HCEC 1CT (cell line): ENCODE results near the gene ZBTB32.
A peak's percentile ranks its signal among the peaks of the same experiment; 100 is the strongest.

Experiments used
- DNase-seq: peaks from one replicate; pipeline ENCODE4 v3.0.0-alpha.2; 2017

Gene ZBTB32

DNA sequence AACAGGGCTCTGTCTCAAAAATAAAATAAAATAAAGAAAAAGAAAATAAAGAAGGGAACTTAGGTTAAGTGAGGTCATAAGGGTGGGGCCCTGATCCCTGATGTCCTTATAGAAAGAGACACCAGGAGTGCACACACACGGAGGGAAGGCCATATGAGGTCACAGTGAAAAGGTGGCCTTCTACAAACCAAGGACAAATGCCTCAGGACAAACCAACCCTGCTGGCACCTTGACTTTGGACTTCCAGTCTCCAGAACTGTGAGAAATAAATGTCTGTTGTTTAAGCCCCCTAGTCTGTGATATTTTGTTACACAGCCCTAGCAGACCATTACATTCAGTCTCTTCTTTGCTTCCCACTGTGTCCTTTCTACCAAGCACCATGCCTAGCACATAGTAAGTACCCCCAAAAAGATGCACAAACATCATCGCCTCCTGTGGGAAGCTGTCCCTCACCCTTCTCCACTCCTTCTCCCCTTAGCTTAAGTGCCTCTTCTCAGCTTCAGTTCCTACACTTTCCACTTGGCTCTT, 8.4 kb upstream of the ZBTB32 start:
- no peak for DNase-seq

DNA sequence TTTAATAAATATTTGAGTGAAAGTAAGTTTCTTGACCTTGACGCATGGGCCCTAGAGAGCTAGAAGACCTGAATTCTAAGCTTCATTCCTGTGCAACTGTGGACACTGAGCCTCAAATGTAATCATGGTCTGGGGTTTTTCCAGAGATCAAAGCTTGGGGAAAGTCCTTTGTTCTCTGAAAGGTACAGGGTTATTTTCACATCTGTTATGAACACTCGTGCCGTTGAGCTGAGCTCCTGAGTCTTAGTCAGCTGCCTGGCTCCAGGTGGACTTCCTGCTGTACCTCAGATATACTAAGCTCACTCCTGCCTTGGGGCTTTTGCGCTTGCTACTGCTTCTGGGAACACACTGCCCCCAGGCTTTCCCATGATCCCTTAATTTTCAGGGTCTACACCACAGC, 7.5 kb upstream of the ZBTB32 start:
- no peak for DNase-seq

DNA sequence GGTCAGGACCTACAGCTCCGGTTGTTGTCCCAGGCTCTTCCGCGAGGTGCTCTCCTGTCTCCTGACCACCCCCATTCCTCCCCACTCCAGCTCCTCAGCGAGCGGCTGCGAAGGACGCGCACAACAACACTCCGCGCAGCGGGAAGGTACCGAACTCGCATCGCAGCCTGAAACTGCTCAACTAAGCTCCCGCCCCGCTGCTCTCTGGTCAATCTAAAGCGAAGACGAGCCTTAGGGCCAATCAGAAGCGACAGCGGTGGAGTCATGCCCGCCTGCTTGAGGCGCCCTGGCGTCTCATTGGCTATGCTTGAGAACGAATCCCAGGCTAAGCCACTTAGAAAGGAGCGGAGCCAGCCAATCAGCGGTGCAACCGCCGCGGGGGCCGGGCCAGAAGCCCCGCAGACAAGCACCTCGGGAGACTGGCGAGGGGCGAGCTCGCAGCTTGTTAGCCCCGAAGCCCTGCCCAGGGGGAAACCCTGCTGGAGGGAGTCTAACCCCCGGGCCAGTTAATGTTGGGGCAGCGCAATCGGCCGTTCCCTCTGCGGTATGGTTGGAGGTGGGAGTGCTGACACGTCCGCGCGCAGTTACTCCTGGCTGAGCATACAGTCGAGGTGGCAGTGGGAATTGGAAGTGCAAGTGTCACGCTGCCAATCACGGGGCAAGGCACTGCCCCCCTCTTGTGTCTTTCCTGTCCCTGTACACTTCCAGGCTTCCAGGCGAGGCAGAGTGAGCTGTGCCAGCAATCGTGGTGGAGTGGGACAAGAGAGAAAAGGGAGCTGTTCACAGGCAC, 1.9 kb upstream of the ZBTB32 start:
- DNase-seq = peak; percentile 96

DNA sequence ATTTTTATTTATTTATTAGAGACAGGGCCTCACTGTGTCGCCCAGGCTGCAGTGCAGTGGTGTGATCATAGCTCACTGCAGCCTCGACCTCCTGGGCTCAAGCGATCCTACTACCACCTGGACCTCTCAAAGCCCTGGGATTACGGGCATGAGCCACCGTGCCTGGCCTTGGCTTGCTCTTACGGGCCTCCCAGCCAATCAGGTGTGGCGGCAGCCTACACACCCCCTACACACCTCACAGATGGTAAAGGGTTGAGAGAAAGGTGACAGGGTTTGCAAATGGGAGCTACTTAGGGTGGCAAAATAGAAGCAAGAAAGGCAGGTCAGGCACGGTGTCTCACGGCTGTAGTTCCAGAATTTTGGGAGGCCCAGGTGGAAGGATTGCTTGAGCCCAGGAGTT, 1.0 kb upstream of the ZBTB32 start:
- no peak for DNase-seq

GRCh38 chr19:35708391-35708790, 4.0 kb downstream of the ZBTB32 start:
- no peak for DNase-seq

GRCh38 chr19:35710784-35711723, 6.7 kb downstream of the ZBTB32 start:
- no peak for DNase-seq

GRCh38 chr19:35712567-35713505, 8.5 kb downstream of the ZBTB32 start:
- no peak for DNase-seq

DNA sequence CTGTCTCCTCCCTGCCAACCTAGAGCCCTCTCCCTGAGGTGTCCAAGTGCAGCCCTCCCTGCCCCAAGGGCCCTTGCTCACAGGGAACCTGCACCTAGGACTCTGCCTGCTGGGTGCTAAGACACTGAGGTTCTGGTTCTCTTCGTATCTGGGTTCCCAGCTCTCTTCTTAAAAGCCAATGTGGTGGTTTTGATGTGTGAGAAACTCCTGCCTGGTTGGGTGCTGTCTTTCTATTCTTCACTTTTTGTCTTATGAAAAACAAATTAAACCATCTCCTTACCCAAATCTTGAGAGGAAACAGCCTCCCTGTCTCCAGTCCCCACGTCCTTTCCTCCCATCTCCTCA, 9.1 kb downstream of the ZBTB32 start:
- DNase-seq = no peak

- DNase-seq = no peak
Observed at GRCh38 chr19:35713904-35714495, 9.6 kb downstream of the ZBTB32 start.

DNA sequence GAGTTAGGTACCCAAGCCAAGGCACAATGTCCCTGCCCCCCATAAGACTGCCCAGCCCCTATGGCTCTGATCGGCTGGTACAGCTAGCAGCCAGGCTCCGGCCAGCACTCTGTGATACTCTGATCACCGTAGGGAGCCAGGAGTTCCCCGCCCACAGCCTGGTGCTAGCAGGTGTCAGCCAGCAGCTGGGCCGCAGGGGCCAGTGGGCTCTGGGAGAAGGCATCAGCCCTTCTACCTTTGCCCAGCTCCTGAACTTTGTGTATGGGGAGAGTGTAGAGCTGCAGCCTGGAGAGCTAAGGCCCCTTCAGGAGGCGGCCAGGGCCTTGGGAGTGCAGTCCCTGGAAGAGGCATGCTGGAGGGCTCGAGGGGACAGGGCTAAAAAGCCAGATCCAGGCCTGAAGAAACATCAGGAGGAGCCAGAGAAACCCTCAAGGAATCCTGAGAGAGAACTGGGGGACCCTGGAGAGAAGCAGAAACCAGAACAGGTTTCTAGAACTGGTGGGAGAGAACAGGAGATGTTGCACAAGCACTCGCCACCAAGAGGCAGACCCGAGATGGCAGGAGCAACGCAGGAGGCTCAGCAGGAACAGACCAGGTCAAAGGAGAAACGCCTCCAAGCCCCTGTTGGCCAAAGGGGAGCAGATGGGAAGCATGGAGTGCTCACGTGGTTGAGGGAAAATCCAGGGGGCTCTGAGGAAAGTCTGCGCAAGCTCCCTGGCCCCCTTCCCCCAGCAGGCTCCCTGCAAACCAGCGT, 10.4 kb downstream of the ZBTB32 start:
- DNase-seq = no peak

GRCh38 chr19:35715355-35715809, 11.0 kb downstream of the ZBTB32 start:
- no peak for DNase-seq

DNA sequence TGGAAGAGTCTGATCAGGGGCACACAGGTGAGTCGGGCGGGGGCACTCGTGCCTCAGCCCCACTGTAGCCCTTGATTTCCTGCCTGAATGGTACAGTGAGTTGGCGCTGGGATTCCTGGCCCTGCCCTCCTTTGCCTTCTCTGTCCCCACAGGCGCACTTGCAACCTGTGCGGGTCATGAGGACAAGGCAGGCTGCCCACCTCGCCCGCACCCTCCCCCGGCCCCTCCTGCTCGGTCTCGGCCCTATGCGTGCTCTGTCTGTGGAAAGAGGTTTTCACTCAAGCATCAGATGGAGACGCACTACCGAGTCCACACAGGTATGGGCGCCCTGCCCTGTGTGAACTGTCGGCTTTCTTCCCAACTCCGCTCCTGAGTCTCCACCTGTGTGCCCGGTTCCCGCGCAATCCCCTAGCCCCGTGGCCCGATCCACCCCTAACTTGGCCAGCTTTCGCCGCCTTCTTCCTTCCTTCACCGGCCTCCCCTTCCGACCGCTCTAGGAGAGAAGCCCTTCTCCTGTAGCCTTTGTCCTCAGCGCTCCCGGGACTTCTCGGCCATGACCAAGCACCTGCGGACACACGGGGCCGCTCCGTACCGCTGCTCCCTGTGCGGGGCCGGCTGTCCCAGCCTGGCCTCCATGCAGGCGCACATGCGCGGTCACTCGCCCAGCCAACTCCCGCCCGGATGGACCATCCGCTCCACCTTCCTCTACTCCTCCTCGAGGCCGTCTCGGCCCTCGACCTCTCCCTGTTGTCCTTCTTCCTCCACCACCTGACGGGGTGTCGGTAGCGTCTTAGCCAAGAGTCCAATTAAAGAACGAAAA, 11.8 kb downstream of the ZBTB32 start:
- peak; percentile 42 for DNase-seq

GRCh38 chr19:35716801-35717664, 12.7 kb downstream of the ZBTB32 start:
- peak; percentile 85 for DNase-seq

DNA sequence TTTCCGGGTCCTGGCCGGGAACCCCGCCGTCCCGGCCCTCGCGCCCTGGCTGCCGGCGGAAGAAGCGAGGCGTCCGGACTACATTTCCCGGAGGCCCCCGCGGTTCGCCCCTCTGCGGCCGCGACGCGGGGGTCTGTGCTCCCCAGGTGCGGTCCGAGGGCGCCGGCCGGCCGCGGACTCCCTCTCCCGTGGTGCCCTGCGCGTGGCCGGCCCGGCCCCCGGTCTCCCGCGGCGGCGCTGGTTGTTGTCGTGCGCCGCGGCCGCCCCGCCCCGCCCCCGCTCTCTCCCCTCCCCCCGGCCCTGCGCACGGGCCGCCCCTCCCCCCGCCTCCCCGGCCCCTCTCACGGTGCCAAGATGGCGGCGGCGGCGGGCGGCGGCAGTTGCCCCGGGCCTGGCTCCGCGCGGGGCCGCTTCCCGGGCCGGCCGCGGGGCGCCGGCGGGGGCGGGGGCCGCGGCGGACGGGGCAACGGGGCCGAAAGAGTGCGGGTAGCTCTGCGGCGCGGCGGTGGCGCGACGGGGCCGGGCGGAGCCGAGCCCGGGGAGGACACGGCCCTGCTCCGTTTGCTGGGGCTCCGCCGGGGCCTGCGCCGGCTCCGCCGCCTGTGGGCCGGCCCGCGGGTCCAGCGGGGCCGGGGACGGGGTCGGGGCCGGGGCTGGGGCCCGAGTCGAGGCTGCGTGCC, 13.4 kb downstream of the ZBTB32 start, which contains the start of gene KMT2B:
KMT2B (plus strand) TSS at position 339 of the 680 bp plus-strand sequence; CDS start at position 355, 16 bp downstream.
- peak; percentile 97 for DNase-seq

- no peak for DNase-seq
Observed at GRCh38 chr19:35718345-35719041, 14.1 kb downstream of the ZBTB32 start.

DNA sequence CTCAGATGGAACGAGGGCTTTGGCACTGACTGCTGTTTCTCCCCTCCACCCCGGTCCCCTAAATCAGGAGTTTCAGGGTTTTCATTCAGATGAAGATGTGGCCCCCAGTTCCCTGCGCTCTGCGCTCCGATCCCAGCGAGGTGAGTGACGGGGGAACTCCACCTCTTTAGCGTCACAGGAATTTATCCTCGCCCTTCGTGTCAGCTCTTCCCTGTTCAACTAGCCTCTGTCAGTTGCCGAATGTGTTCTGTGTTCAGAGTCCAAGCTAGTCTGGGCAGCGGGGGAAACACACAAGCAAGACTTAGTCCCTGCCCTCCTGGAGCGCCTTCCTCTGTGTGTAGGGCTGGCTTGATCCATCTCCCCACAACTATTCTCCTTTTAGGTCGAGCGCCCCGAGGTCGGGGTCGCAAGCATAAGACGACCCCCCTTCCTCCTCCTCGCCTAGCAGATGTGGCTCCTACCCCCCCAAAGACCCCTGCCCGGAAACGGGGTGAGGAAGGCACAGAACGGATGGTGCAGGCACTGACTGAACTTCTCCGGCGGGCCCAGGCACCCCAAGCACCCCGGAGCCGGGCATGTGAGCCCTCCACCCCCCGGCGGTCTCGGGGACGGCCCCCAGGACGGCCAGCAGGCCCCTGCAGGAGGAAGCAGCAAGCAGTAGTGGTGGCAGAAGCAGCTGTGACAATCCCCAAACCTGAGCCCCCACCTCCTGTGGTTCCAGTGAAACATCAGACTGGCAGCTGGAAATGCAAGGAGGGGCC, 15.2 kb downstream of the ZBTB32 start:
- DNase-seq = no peak

DNA sequence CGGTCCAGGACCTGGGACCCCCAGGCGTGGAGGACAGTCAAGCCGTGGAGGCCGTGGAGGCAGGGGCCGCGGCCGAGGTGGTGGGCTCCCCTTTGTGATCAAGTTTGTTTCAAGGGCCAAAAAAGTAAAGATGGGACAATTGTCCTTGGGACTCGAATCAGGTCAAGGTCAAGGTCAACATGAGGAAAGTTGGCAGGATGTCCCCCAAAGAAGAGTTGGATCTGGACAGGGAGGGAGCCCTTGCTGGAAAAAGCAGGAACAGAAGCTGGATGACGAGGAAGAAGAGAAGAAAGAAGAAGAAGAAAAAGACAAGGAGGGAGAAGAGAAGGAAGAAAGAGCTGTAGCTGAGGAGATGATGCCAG, 15.8 kb downstream of the ZBTB32 start:
- DNase-seq = no peak
